ENCODE results near the gene FDXACB1. TPM values are rescaled to one million over a fixed set of nuclear protein-coding genes. Genes with fewer than 3 reads are reported as not detected.

Gene FDXACB1
- total RNA-seq, 1 experiment from 2014 or later = 2.8 TPM

- H3K27ac Mint-ChIP-seq = peak overlapping the region; percentile 85 to 95 (median 93); a peak in 6 of 7 replicates
- H3K79me1 ChIP-seq (ENCODE audit: insufficient read depth, low read depth, low read length, poor library complexity, severe bottlenecking) = no peaks in the 10 kb centered on the region
These were observed 47.8 kb upstream of the FDXACB1 start for GRCh38 chr11:111926505-111927391.

More at GRCh38 chr11:111926505-111927391, 47.8 kb upstream of the FDXACB1 start:
- Histone ChIP-seq H2BK15ac (ENCODE audit: low read depth, low read length) (no peak overlapping the region; the same call in 1 of the 2 replicates), H3K9me3 (ENCODE audit: control insufficient read depth, low read depth, low read length) (no peaks in the 10 kb centered on the region), H3K23me2 (ENCODE audit: insufficient read length, low read depth, low read length, poor library complexity, severe bottlenecking) (peaks cover 5% of the 10 kb centered on the region), H4K5ac (ENCODE audit: insufficient read length, low read depth, low read length) (no peak overlapping the region), H4K8ac (replicated peaks; ENCODE audit: insufficient read length, low read depth, low read length) (no peak overlapping the region), H3K27me3 (ENCODE audit: insufficient read depth, low read length) (no peaks in the 10 kb centered on the region), H2BK12ac (ENCODE audit: insufficient read length, low read depth, low read length) (no peak overlapping the region), H3K18ac (ENCODE audit: insufficient read length, low read depth, low read length) (peak overlapping the region; percentile 93), H3K23ac (ENCODE audit: insufficient read length, low read depth, low read length) (no peak overlapping the region), H2BK120ac (ENCODE audit: low read depth, low read length, poor library complexity, severe bottlenecking) (no peak overlapping the region), H3K4ac (ENCODE audit: low read depth, low read length) (no peak overlapping the region), H2AK5ac (ENCODE audit: insufficient read length, low read length) (no peak overlapping the region), H2BK5ac (ENCODE audit: insufficient read length, low read length) (no peak overlapping the region), H4K91ac (ENCODE audit: insufficient read length, low read depth, low read length) (no peak overlapping the region), H3K4me1 (ENCODE audit: insufficient read depth, low read length) (peaks cover 3% of the 10 kb centered on the region; the same call in 1 of the 2 replicates), H3K9ac (ENCODE audit: extremely low read depth, insufficient read length, low read length) (peak overlapping the region; percentile 60), H2BK20ac (ENCODE audit: low read depth, low read length, poor library complexity, severe bottlenecking) (no peak overlapping the region), H3K4me2 (ENCODE audit: insufficient read depth, insufficient read length, low read length) (peak overlapping the region; percentile 83), H3K56ac (ENCODE audit: insufficient read length, low read depth, low read length) (no peak overlapping the region), H3K79me2 (ENCODE audit: insufficient read depth, low read length) (no peaks in the 10 kb centered on the region), H3K27ac (ENCODE audit: insufficient read length, low read depth, low read length) (peak overlapping the region; percentile 14), H3T11ph (ENCODE audit: low read length) (no peak overlapping the region), H3K14ac (ENCODE audit: insufficient read depth, low read length) (peak overlapping the region; percentile 41; the same call in 1 of the 2 replicates), H4K20me1 (ENCODE audit: control insufficient read depth, insufficient read depth, insufficient read length) (no peaks in the 10 kb centered on the region), H2AFZ (ENCODE audit: low read length) (peak overlapping the region; percentile 99)
- no peak for TF ChIP-seq CTCF (conservative IDR thresholded peaks at IDR 0.05)
- Mint-ChIP-seq H3K4me1 (peaks cover 31 to 33% of the 10 kb centered on the region in 2 experiments), H3K27me3 (ENCODE audit: low read depth) (no peaks in the 10 kb centered on the region), H3K36me3 (ENCODE audit: insufficient read depth in 1 of 3, low read depth in 3 of 3) (no peaks in the 10 kb centered on the region), H3K4me3 (peak overlapping the region; percentile 67 to 80), H3K9me3 (no peaks in the 10 kb centered on the region)
- peak; percentile 98 for DNase-seq
- WGBS (ENCODE audit: extremely low coverage, insufficient read length, low lambda C conversion rate) = no CpG with 5 or more reads among the region's 47 CpGs
